Fibroblast of peridontal ligament (primary cell): ENCODE measurements around the gene CAD.

Experiments
- DNase-seq: peaks from one replicate; pipeline ENCODE4 v3.0.0-alpha.2; 2010; ENCODE audit errors: extremely low read depth

CAD gene

DNA sequence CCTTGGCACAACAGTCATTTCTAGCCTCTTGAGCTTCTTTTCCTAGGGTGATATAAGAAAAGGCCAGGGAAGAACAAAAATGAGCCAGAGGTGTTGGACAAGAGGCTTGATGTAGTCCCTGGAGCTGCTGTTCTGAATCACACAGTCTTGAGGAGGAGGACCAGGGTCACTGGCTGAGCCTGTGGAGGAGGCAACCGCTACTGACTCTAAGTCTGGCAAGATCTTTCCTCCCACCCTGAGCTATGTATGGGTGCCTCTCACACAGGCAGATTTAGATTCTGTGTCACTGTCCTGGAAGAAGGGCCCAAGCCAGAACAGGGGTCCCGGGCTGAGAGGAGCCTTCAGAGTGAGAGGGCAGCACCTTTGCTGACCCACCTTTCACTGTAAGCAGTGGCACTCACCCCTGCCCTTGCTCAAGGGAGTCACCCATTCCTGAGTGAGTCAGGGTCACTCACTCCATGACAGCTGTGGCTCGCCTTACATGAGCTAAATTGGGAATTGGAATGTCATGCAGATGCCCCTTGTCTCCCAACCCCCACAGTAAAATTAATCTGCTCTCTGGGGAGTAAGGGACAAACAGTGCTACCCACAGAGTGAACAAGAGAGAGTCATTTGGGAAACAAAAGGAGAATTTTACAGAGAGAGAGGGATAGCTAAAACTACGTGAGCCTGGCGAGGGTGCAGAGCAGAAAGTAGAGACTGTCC, 64.8 kb downstream of the CAD start, which contains the start of gene TRIM54:
Gene TRIM54 (plus strand): TSS at position 575 of the 705 bp plus-strand sequence. CDS start 303 bp downstream, outside the sequence.
- no peak for DNase-seq

DNA sequence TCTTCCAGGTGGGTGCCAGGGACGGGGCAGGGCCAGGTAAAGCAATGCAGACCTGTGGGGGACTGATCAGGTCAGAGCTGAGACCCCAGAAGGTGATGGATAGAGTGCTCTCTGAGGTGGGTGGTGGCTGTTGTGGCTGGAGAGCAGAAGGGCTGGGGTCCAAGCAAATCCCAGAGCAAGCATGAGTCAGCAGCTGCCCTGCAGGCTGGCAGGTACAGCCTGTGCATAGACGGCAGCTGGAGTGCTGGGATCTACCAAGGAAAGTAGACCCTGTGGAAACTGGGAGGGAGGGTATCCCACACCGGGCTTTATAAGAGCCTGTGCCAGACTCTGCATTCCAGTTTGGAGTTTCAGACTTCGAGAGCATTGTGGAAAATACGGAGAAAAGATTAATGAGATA, 65.7 kb downstream of the CAD start:
- no peak for DNase-seq

GRCh38 chr2:27284996-27285395, 67.8 kb downstream of the CAD start:
- DNase-seq = no peak

- DNase-seq = no peak
Observed at GRCh38 chr2:27285481-27285880, 68.3 kb downstream of the CAD start.

DNA sequence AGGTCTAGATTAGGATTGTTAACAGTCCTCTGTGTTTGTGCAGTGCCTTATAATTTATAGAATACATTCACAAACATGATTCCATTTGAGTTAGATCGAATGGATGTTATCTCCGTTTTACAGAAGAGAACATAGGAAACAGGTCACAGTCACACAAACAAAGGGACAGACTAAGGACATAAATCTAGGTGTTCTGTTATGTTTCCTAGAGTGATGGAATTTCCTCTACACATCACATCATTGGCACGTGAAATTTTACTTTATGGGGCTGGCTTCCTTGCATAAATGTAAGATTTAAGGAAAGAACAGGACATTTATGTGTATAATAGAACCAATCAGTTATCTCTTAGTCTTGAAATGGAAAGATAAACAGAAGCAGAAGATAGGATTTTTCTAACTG, 71.4 kb downstream of the CAD start:
- no peak for DNase-seq

GRCh38 chr2:27290549-27290948, 73.4 kb downstream of the CAD start:
- no peak for DNase-seq

- no peak for DNase-seq
Observed at GRCh38 chr2:27291865-27292264, 74.7 kb downstream of the CAD start.
